Mesenchymal stem cell (in vitro differentiated cells and primary cell): ENCODE data around the gene CYYR1.

Experiments
- DNase-seq: peaks from one replicate; pipeline ENCODE4 v3.0.0-alpha.2; 2013
- H2AFZ ChIP-seq: one replicate; pipeline ENCODE4 v1.6.1; 2013; ENCODE audit warnings: low read depth, mild to moderate bottlenecking, control low read depth, inconsistent platforms, low read length, moderate library complexity
- H2AK5ac ChIP-seq: 2 replicates; pipeline ENCODE4 v1.6.1; 2013; ENCODE audit warnings: low read length, moderate library complexity, mild to moderate bottlenecking, inconsistent platforms; ENCODE audit not compliant: severe bottlenecking
- H2BK120ac ChIP-seq: one replicate; pipeline ENCODE4 v1.6.1; 2013; ENCODE audit warnings: low read depth, mild to moderate bottlenecking, inconsistent platforms, low read length, moderate library complexity
- H2BK12ac ChIP-seq, 2 experiments: one replicate each; pipeline ENCODE4 v1.6.1; 2013; ENCODE audit warnings: inconsistent platforms in 2 of 2, low read length in 2 of 2, mild to moderate bottlenecking in 2 of 2, moderate library complexity in 2 of 2, control low read depth in 1 of 2
- H2BK15ac ChIP-seq: one replicate; pipeline ENCODE4 v1.6.1; 2013; ENCODE audit warnings: mild to moderate bottlenecking, low read depth, inconsistent platforms; ENCODE audit not compliant: poor library complexity, severe bottlenecking
- H2BK5ac ChIP-seq: 2 replicates; pipeline ENCODE4 v1.6.1; 2013; ENCODE audit warnings: low read depth, mild to moderate bottlenecking, low read length, control low read depth, inconsistent platforms; ENCODE audit not compliant: poor library complexity, severe bottlenecking
- H3K14ac ChIP-seq, 2 experiments: one replicate each; pipeline ENCODE4 v1.6.1; 2013; ENCODE audit warnings: inconsistent platforms in 2 of 2, low read length in 2 of 2, control low read depth in 1 of 2, mild to moderate bottlenecking in 1 of 2, moderate library complexity in 1 of 2
- H3K18ac ChIP-seq, 2 experiments: one replicate each; pipeline ENCODE4 v1.6.1; 2013; ENCODE audit warnings: inconsistent platforms in 2 of 2, low read length in 2 of 2, control low read depth in 1 of 2, low read depth in 1 of 2, mild to moderate bottlenecking in 1 of 2
- H3K23ac ChIP-seq, 2 experiments: one replicate each; pipeline ENCODE4 v1.6.1; 2013; ENCODE audit warnings: inconsistent platforms in 2 of 2, low read length in 2 of 2, mild to moderate bottlenecking in 2 of 2, moderate library complexity in 2 of 2, control low read depth in 1 of 2
- H3K27ac ChIP-seq: 2 replicates; pipeline ENCODE4 v1.5.1; 2013; ENCODE audit warnings: mild to moderate bottlenecking, moderate library complexity, low read length, control low read depth, inconsistent platforms; ENCODE audit not compliant: poor library complexity, severe bottlenecking
- H3K27me3 ChIP-seq, 2 experiments: 2 replicates each; pipeline versions ENCODE4 v1.6.1 to v1.7.0; 2013; ENCODE audit warnings: low read length in 2 of 2, mild to moderate bottlenecking in 2 of 2, moderate library complexity in 2 of 2, control low read depth in 1 of 2, inconsistent platforms in 1 of 2; ENCODE audit not compliant: control insufficient read depth in 1 of 2, insufficient read depth in 1 of 2
- H3K36me3 ChIP-seq, 2 experiments: 2 replicates each; pipeline versions ENCODE4 v1.6.1 to v1.7.0; 2013; ENCODE audit warnings: low read length in 2 of 2, control low read depth in 1 of 2, inconsistent platforms in 1 of 2, low read depth in 1 of 2, mild to moderate bottlenecking in 1 of 2; ENCODE audit not compliant: insufficient read depth in 2 of 2, control insufficient read depth in 1 of 2
- H3K4ac ChIP-seq, 2 experiments: one replicate each; pipeline ENCODE4 v1.6.1; 2013; ENCODE audit warnings: inconsistent platforms in 2 of 2, low read length in 2 of 2, mild to moderate bottlenecking in 2 of 2, moderate library complexity in 2 of 2, control low read depth in 1 of 2, low read depth in 1 of 2
- H3K4me1 ChIP-seq: 2 replicates; pipeline ENCODE4 v1.6.1; 2013; ENCODE audit warnings: low read depth, low read length, control low read depth; ENCODE audit not compliant: control insufficient read depth, insufficient read depth
- H3K4me2 ChIP-seq: 2 replicates; pipeline ENCODE4 v1.6.1; 2013; ENCODE audit warnings: low read length, mild to moderate bottlenecking, inconsistent platforms; ENCODE audit not compliant: poor library complexity, severe bottlenecking
- H3K4me3 ChIP-seq, 2 experiments: 2 replicates each; pipeline versions ENCODE4 v1.5.1 to v1.7.0; 2013; ENCODE audit warnings: low read length in 2 of 2, mild to moderate bottlenecking in 2 of 2, control low read depth in 1 of 2, low read depth in 1 of 2; ENCODE audit not compliant: insufficient read depth in 1 of 2
- H3K79me1 ChIP-seq: replicated peaks from 2 replicates; pipeline ENCODE4 v1.6.1; 2013; ENCODE audit warnings: mild to moderate bottlenecking, control low read depth, low read length, inconsistent platforms; ENCODE audit not compliant: poor library complexity, severe bottlenecking
- H3K9ac ChIP-seq: 2 replicates; pipeline ENCODE4 v1.7.0; 2013; ENCODE audit warnings: mild to moderate bottlenecking, low read length, moderate library complexity
- H3K9me3 ChIP-seq: 2 replicates; pipeline ENCODE4 v1.7.0; 2013; ENCODE audit warnings: mild to moderate bottlenecking, low read length; ENCODE audit not compliant: control insufficient read depth
- H4K8ac ChIP-seq: one replicate; pipeline ENCODE4 v1.6.1; 2013; ENCODE audit warnings: inconsistent platforms, mild to moderate bottlenecking, low read length, moderate library complexity
- H4K91ac ChIP-seq: one replicate; pipeline ENCODE4 v1.6.1; 2013; ENCODE audit warnings: mild to moderate bottlenecking, low read length, inconsistent platforms
- WGBS: methylation state at CpG from one replicate; pipeline ENCODE4 v1.1.7; 2013; ENCODE audit warnings: mixed read lengths; 5-methylcytosine and 5-hydroxymethylcytosine counted together

CYYR1 gene

GRCh38 chr21:26469789-26470188 lies 103.3 kb downstream of the CYYR1 start:
- H3K9ac ChIP-seq: peak overlapping the region; percentile 69
- H3K4ac ChIP-seq: no peak overlapping the region
- no peaks in the 10 kb centered on the region for H3K4me1 ChIP-seq
- no peaks in the 10 kb centered on the region for H3K9me3 ChIP-seq
- H3K79me1 ChIP-seq: no peaks in the 10 kb centered on the region
- no peak overlapping the region for H4K8ac ChIP-seq
- H3K27me3 ChIP-seq: no peaks in the 10 kb centered on the region
- no peak overlapping the region for H3K23ac ChIP-seq
- no peak overlapping the region for H3K18ac ChIP-seq
- no peak overlapping the region for H3K27ac ChIP-seq
- 43% methylated on average over 1 of the region's 1 CpG for WGBS
- H2BK15ac ChIP-seq: no peak overlapping the region
- no peak overlapping the region for H3K4me2 ChIP-seq
- no peak overlapping the region for H3K14ac ChIP-seq
- H2AK5ac ChIP-seq: no peak overlapping the region
- no peak overlapping the region for H2AFZ ChIP-seq
- H2BK12ac ChIP-seq: no peak overlapping the region
- H3K36me3 ChIP-seq: no peaks in the 10 kb centered on the region
- H3K4me3 ChIP-seq: no peak overlapping the region
- no peak overlapping the region for H2BK5ac ChIP-seq
- no peak overlapping the region for H4K91ac ChIP-seq
- peak; percentile 61 for DNase-seq
- H2BK120ac ChIP-seq: no peak overlapping the region

- Histone ChIP-seq H3K18ac (no peak overlapping the region), H4K8ac (no peak overlapping the region), H3K79me1 (no peaks in the 10 kb centered on the region), H2AK5ac (no peak overlapping the region), H3K4ac (no peak overlapping the region), H3K27ac (no peak overlapping the region), H3K23ac (no peak overlapping the region), H3K9ac (no peak overlapping the region), H4K91ac (no peak overlapping the region), H3K4me2 (no peak overlapping the region), H3K9me3 (no peaks in the 10 kb centered on the region), H2AFZ (no peak overlapping the region), H2BK15ac (no peak overlapping the region), H2BK12ac (no peak overlapping the region), H2BK120ac (no peak overlapping the region), H3K36me3 (no peaks in the 10 kb centered on the region), H3K4me3 (no peak overlapping the region), H3K27me3 (no peaks in the 10 kb centered on the region), H2BK5ac (no peak overlapping the region), H3K4me1 (no peaks in the 10 kb centered on the region), H3K14ac (no peak overlapping the region)
- DNase-seq: no peak
- WGBS: 78% methylated on average over 2 of the region's 3 CpGs
Measured at GRCh38 chr21:26465916-26466315, 107.2 kb downstream of the CYYR1 start.

- H4K8ac ChIP-seq: no peak overlapping the region
- H2AK5ac ChIP-seq: no peak overlapping the region
- no peaks in the 10 kb centered on the region for H3K36me3 ChIP-seq
- peak overlapping the region; percentile 13 for H3K9ac ChIP-seq
- no peak overlapping the region for H3K4ac ChIP-seq
- no peaks in the 10 kb centered on the region for H3K9me3 ChIP-seq
- no peak overlapping the region for H3K23ac ChIP-seq
- H3K4me1 ChIP-seq: no peaks in the 10 kb centered on the region
- no peak overlapping the region for H3K27ac ChIP-seq
- H3K4me2 ChIP-seq: no peak overlapping the region
- no peak overlapping the region for H2BK15ac ChIP-seq
- H2BK5ac ChIP-seq: no peak overlapping the region
- 10% methylated on average over 2 of the region's 3 CpGs for WGBS
- no peak overlapping the region for H3K18ac ChIP-seq
- H3K27me3 ChIP-seq: no peaks in the 10 kb centered on the region
- no peak overlapping the region for H4K91ac ChIP-seq
- DNase-seq: peak; percentile 6
- no peak overlapping the region for H3K14ac ChIP-seq
- H3K4me3 ChIP-seq: no peak overlapping the region
- H3K79me1 ChIP-seq: no peaks in the 10 kb centered on the region
- H2AFZ ChIP-seq: no peak overlapping the region
- H2BK120ac ChIP-seq: no peak overlapping the region
- H2BK12ac ChIP-seq: no peak overlapping the region
Measured at GRCh38 chr21:26461500-26461899, 111.6 kb downstream of the CYYR1 start.

- 95% methylated on average over 2 of the region's 3 CpGs for WGBS
- Histone ChIP-seq H3K27me3 (no peaks in the 10 kb centered on the region), H3K4me3 (no peak overlapping the region), H3K14ac (no peak overlapping the region), H3K27ac (no peak overlapping the region), H2BK5ac (no peak overlapping the region), H4K8ac (no peak overlapping the region), H2BK120ac (no peak overlapping the region), H3K4ac (no peak overlapping the region), H3K23ac (no peak overlapping the region), H3K4me2 (no peak overlapping the region), H3K9me3 (no peaks in the 10 kb centered on the region), H4K91ac (no peak overlapping the region), H3K79me1 (no peaks in the 10 kb centered on the region), H2AK5ac (no peak overlapping the region), H3K18ac (no peak overlapping the region), H3K9ac (no peak overlapping the region), H2AFZ (no peak overlapping the region), H2BK12ac (no peak overlapping the region), H2BK15ac (no peak overlapping the region), H3K36me3 (no peaks in the 10 kb centered on the region), H3K4me1 (no peaks in the 10 kb centered on the region)
- no peak for DNase-seq
Measured at GRCh38 chr21:26460621-26461020, 112.5 kb downstream of the CYYR1 start.
